ENCODE measurements around the gene KSR1.

- TF ChIP-seq EZH2 (IDR thresholded peaks at IDR 0.05; ENCODE audit: borderline replicate concordance, low read depth, low read length, poor library complexity, severe bottlenecking) (no peak), CTCF (conservative IDR thresholded peaks at IDR 0.05; ENCODE audit: low read depth, low read length) (no peak)
These were observed 106.7 kb downstream of the KSR1 start for GRCh38 chr17:27562777-27563455.
